CD8-positive, alpha-beta memory T cell (primary cell): ENCODE measurements around the gene KLHL22. TPM values are rescaled to one million over a fixed set of nuclear protein-coding genes. Genes with fewer than 3 reads are reported as not detected.
"Not testable (repeated sequence)": the region's sequence is repeated elsewhere in the genome, so short reads cannot be mapped to it uniquely, and the experiment has no call there.

Experiments used
- CTCF ChIA-PET: fragments of 350-600 bp; sonication (Branson Sonifier 250); formaldehyde crosslinking; loops from one replicate; lab custom pipeline; 2021; ENCODE audit warnings: antibody characterized with exemption; lab: Charles Lee
- POLR2A ChIA-PET: fragments of 350-600 bp; sonication (Branson Sonifier 250); formaldehyde crosslinking; loops from one replicate; lab custom pipeline; 2021; ENCODE audit warnings: antibody characterized with exemption; lab: Charles Lee
- DNase-seq, 5 donors: peaks; one replicate each; pipeline versions ENCODE4 v3.0.0 to v3.0.0-alpha.2; 2020 to 2022; ENCODE audit warnings: mixed read lengths in 1 of 5
- H3K27ac ChIP-seq: one replicate; pipeline ENCODE4 v1.7.0; 2013; ENCODE audit warnings: low read depth, mild to moderate bottlenecking, low read length, moderate library complexity
- H3K27me3 ChIP-seq: 2 replicates; pipeline ENCODE4 v1.7.0; 2013; ENCODE audit warnings: low read length, mild to moderate bottlenecking; ENCODE audit not compliant: insufficient read depth, poor library complexity, severe bottlenecking
- H3K36me3 ChIP-seq: 2 replicates; pipeline ENCODE4 v1.7.0; 2013; ENCODE audit warnings: mild to moderate bottlenecking, low read length, moderate library complexity; ENCODE audit not compliant: insufficient read depth
- H3K4me1 ChIP-seq: 2 replicates; pipeline ENCODE4 v1.7.0; 2013; ENCODE audit warnings: mild to moderate bottlenecking, low read length, moderate library complexity; ENCODE audit not compliant: insufficient read depth
- H3K4me3 ChIP-seq: 2 replicates; pipeline ENCODE4 v1.7.0; 2013; ENCODE audit warnings: mild to moderate bottlenecking, low read length
- H3K9me3 ChIP-seq: 2 replicates; pipeline ENCODE4 v1.7.0; 2013; ENCODE audit warnings: mild to moderate bottlenecking, low read length
- H3K27ac Mint-ChIP-seq, 8 donors: one replicate each; pipeline ENCODE4 v1.8.0; 2020 to 2021; ENCODE audit warnings: mixed read lengths in 8 of 8, mild to moderate bottlenecking in 6 of 8, inconsistent platforms in 3 of 8, moderate library complexity in 3 of 8
- H3K27me3 Mint-ChIP-seq, 2 donors: one replicate each; pipeline ENCODE4 v1.8.0; 2020 to 2021; ENCODE audit warnings: mixed read lengths in 2 of 2, mild to moderate bottlenecking in 1 of 2, moderate library complexity in 1 of 2
- H3K36me3 Mint-ChIP-seq, 3 donors: one replicate each; pipeline ENCODE4 v1.8.0; 2020 to 2021; ENCODE audit warnings: mixed read lengths in 3 of 3, inconsistent platforms in 1 of 3, mild to moderate bottlenecking in 1 of 3
- H3K4me1 Mint-ChIP-seq, 3 donors: one replicate each; pipeline ENCODE4 v1.8.0; 2020 to 2021; ENCODE audit warnings: mixed read lengths in 3 of 3, inconsistent platforms in 1 of 3, mild to moderate bottlenecking in 1 of 3
- H3K4me3 Mint-ChIP-seq, 7 donors: one replicate each; pipeline ENCODE4 v1.8.0; 2020 to 2021; ENCODE audit warnings: mixed read lengths in 7 of 7, mild to moderate bottlenecking in 6 of 7, moderate library complexity in 4 of 7, inconsistent platforms in 2 of 7
- H3K9me3 Mint-ChIP-seq, 5 donors: one replicate each; pipeline ENCODE4 v1.8.0; 2020 to 2022; ENCODE audit warnings: mixed read lengths in 5 of 5, mild to moderate bottlenecking in 3 of 5, moderate library complexity in 2 of 5, inconsistent platforms in 1 of 5
- polyA plus RNA-seq: library from polyadenylated mRNA; unstranded; fragments of 300-500 nt; fragmentation: Illumina TruSeq; gene quantifications from one replicate; pipeline ENCODE4 v1.2.3, GENCODE V29; 2021
- total RNA-seq, 2 experiments: library from RNA; stranded (reverse); gene quantifications; one replicate each; pipeline ENCODE4 v1.2.3, GENCODE V29; 2021

KLHL22 gene
- total and polyA plus RNA-seq, 3 experiments from 2014 or later = 17.2 to 25.4 (median 17.6) TPM

- H3K36me3 ChIP-seq, H3K27me3 Mint-ChIP-seq, H3K9me3 ChIP-seq, DNase-seq, H3K27me3 ChIP-seq, H3K9me3 Mint-ChIP-seq: not testable (repeated sequence)
- peak overlapping the region; percentile 98 for H3K4me3 ChIP-seq
- ChIA-PET CTCF (interaction anchor here (1.1 to 4.3 kb wide), 12 partner anchors 11 to 233 kb away, joined by 3 to 16 read pairs (median 4); no protein-coding TSS in a partner anchor), POLR2A (interaction anchor here (0.6 to 2.9 kb wide), 9 partner anchors 12 to 60 kb away, joined by 3 to 23 read pairs (median 9); no protein-coding TSS in a partner anchor)
- H3K27ac ChIP-seq = peak overlapping the region; percentile 99
- Mint-ChIP-seq H3K36me3 (peaks cover 0 to 37% (median 12%) of the 10 kb centered on the region in 3 donors), H3K27ac (peak overlapping the region; percentile 73 to 99 (median 97)), H3K4me1 (peaks cover 48 to 59% (median 54%) of the 10 kb centered on the region in 3 donors), H3K4me3 (peak overlapping the region; percentile 94 to 100 (median 97))
- peaks cover 44% of the 10 kb centered on the region for H3K4me1 ChIP-seq
These were observed 12.6 kb upstream of the KLHL22 start for GRCh38 chr22:20508067-20508755.

DNA sequence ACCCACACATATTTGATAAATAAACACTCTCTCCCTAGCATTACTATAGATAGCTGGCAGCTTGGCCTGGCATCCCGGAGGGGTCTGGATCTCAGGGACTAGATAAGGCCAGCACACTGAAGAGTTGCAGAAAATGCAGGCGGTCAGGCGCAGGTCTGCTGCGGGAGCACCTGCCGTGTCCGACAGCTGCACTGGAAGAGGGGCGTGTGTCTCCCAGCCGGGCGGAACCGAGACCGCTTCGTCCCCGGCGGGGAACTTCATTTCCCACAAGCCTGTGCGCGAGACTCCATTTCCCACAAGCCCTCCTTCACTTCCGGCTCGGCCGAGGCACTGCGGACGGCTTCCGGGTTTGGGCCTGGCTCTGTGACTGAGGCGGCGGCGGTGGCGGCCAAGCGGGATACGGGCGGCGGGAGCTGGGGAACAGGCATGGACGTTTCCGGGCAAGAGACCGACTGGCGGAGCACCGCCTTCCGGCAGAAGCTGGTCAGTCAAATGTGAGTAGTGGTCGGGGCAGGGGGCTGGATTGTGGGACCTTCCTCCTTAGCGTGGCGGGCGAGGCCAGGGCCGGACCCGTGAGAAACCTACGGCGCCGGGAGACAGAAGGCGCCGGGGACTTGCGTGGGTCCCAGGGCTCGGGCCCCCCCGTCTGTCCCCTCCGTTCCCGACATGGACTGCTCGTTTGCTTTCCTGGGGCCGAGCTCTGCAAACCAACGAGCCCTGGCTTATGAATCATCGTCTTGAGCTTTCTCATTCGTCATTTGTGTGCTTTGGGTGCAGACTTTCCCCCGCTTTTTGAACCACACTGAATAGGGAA is 11.9 kb upstream of the KLHL22 start, which contains the start of gene MED15:
TSS of gene MED15 (plus strand) at position 358 of the 814 bp plus-strand sequence. CDS start at position 427, 69 bp downstream.
- Histone ChIP-seq H3K36me3 (peaks cover 5% of the 10 kb centered on the region), H3K27me3 (no peaks in the 10 kb centered on the region), H3K4me3 (peak within 1 kb of the TSS; percentile 98), H3K9me3 (no peaks in the 10 kb centered on the region), H3K27ac (peak within 1 kb of the TSS; percentile 99), H3K4me1 (peaks cover 44% of the 10 kb centered on the region)
- H3K9me3 Mint-ChIP-seq = no peaks in the 10 kb centered on the region
- peak within 1 kb of the TSS; percentile 94 to 100 (median 97) for H3K4me3 Mint-ChIP-seq
- POLR2A ChIA-PET = interaction anchor here (0.7 to 2.9 kb wide), 8 partner anchors 16 to 60 kb away, joined by 3 to 23 read pairs (median 10); no protein-coding TSS in a partner anchor
- peaks cover 0 to 37% (median 12%) of the 10 kb centered on the region in 3 donors for H3K36me3 Mint-ChIP-seq
- DNase-seq = peak; percentile 81 to 92 (median 82)
- peaks cover 48 to 56% (median 52%) of the 10 kb centered on the region in 3 donors for H3K4me1 Mint-ChIP-seq
- CTCF ChIA-PET = interaction anchor here (1.2 to 4.3 kb wide), 10 partner anchors 11 to 63 kb away, joined by 3 to 16 read pairs (median 6); no protein-coding TSS in a partner anchor
- H3K27me3 Mint-ChIP-seq = peaks cover 0 to 1% of the 10 kb centered on the region in 2 donors
- H3K27ac Mint-ChIP-seq = peak within 1 kb of the TSS; percentile 73 to 99 (median 97)

DNA sequence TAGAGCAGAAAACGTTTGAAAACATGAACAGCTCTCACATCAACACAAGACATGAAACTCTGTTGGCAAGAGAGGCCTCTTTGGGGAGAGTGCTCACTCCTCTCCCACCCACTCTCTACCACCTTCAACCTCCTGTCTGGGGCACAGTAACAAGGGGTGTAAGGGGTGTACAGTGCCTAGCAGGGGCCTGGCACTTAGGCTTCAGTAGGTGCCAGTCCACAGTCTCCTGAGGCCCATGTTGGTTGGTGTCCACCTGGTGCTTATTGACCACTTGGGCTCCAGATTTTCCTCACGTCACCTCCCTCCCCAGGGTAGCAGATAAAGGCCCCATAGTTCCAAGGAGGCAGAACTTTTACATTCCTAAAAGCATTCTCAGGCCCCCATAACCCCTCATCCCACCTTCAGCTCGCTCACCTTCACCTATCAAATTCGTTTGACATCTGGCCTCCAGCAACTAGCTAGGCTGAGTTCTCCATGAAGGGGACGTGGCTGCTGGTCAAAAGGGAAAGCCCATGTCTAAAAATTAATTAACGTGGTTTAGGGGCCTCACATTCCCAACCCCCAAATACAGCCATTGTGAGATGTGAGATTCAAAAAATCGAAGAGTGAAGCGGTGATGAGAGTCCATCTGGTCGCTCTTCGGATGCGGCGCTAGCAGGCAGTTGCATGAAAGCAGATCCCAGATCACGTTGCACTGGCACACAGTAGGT is 11.1 kb upstream of the KLHL22 start:
- Mint-ChIP-seq H3K9me3 (no peaks in the 10 kb centered on the region), H3K27ac (peak overlapping the region; percentile 73 to 99 (median 97)), H3K36me3 (peaks cover 0 to 32% (median 12%) of the 10 kb centered on the region in 3 donors), H3K4me1 (peaks cover 42 to 48% (median 45%) of the 10 kb centered on the region in 3 donors), H3K4me3 (peak overlapping the region; percentile 94 to 100 (median 97)), H3K27me3 (peaks cover 0 to 1% of the 10 kb centered on the region in 2 donors)
- Histone ChIP-seq H3K27ac (peak overlapping the region; percentile 99), H3K4me3 (peak overlapping the region; percentile 98), H3K36me3 (peaks cover 5% of the 10 kb centered on the region), H3K27me3 (no peaks in the 10 kb centered on the region), H3K9me3 (no peaks in the 10 kb centered on the region), H3K4me1 (peaks cover 37% of the 10 kb centered on the region)
- POLR2A ChIA-PET = interaction anchor here (1.2 to 2.9 kb wide), 5 partner anchors 41 to 61 kb away, joined by 8 to 23 read pairs (median 10); no protein-coding TSS in a partner anchor
- DNase-seq = no peak
- CTCF ChIA-PET = interaction anchor here (1.2 to 4.3 kb wide), 7 partner anchors 10 to 64 kb away, joined by 3 to 16 read pairs (median 6); no protein-coding TSS in a partner anchor

DNA sequence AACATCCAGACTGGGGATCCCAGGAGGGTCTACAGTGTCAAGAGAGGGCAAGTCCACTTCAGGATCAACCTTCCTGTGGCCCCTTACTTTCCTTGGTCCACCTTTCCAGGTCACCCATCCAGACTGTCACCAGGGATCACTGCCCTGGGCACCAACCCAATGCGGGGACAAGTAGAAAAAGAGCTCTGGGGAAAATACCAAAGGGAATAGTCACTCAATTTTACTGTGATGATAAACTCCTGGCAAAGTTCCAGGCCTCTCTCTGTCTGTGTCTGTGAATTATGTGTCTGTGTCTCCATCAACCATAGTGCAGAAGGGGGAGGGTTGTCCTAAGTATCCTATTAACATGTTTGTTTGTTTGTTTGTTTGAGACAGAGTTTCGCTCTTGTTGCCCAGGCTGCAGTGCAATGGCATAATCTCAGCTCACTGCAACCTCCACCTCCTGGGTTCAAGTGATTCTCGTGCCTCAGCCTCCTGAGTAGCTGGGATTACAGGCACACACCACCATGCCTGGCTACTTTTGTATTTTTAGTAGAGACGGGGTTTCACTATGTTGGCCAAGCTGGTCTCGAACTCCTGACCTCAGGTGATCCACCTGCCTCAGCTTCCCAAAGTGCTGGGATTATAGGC is 8.8 kb upstream of the KLHL22 start:
- Mint-ChIP-seq H3K4me1 (peaks cover 22 to 25% (median 22%) of the 10 kb centered on the region in 3 donors), H3K36me3 (peaks cover 0 to 31% (median 8%) of the 10 kb centered on the region in 3 donors), H3K27ac (peak overlapping the region in 2 of 8 donors; percentile 6 to 60)
- not testable (repeated sequence) for H3K9me3 Mint-ChIP-seq, H3K4me3 Mint-ChIP-seq, H3K27me3 ChIP-seq, H3K27ac ChIP-seq, H3K27me3 Mint-ChIP-seq, DNase-seq, H3K4me3 ChIP-seq, H3K9me3 ChIP-seq, H3K36me3 ChIP-seq
- POLR2A ChIA-PET = interaction anchor here (0.7 kb wide), 1 partner anchor 100 kb away, joined by 5 read pairs; no protein-coding TSS in a partner anchor
- peaks cover 15% of the 10 kb centered on the region for H3K4me1 ChIP-seq
- CTCF ChIA-PET = interaction anchor here (1.8 kb wide), 1 partner anchor 40 kb away, joined by 3 read pairs; no protein-coding TSS in a partner anchor

DNA sequence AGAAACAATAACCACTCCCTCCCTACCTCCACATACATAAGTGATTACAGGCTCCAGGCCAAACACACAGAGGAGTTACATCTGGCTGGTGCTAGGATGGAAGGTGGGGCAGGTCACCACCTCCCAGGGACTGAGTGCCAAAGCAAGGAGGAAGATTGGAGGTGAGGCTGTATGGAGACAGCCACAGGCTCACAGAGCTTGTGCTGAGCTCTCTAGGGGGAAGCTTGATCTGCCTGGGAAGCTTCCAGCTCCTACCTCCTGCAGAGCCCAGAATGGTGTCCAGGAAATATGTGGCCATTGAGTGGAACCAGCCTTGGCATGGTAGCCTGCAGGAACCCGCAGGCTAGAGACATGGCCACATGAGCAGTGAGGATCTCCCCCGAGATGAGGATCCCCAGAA is 8.2 kb upstream of the KLHL22 start:
- H3K4me3 ChIP-seq = no peak overlapping the region
- no peak overlapping the region for H3K4me3 Mint-ChIP-seq
- no peaks in the 10 kb centered on the region for H3K27me3 ChIP-seq
- no peak overlapping the region for H3K27ac ChIP-seq
- ChIA-PET CTCF (interaction anchor here (1.8 kb wide), 1 partner anchor 39 kb away, joined by 3 read pairs; no protein-coding TSS in a partner anchor), POLR2A (no interaction called here)
- H3K4me1 Mint-ChIP-seq = peaks cover 16 to 21% (median 16%) of the 10 kb centered on the region in 3 donors
- H3K27me3 Mint-ChIP-seq = peaks cover 0 to 1% of the 10 kb centered on the region in 2 donors
- H3K9me3 ChIP-seq = no peaks in the 10 kb centered on the region
- DNase-seq = no peak
- peaks cover 5% of the 10 kb centered on the region for H3K36me3 ChIP-seq
- H3K9me3 Mint-ChIP-seq = no peaks in the 10 kb centered on the region
- peaks cover 0 to 29% (median 4%) of the 10 kb centered on the region in 3 donors for H3K36me3 Mint-ChIP-seq
- peak overlapping the region in 1 of 8 donors; percentile 6 for H3K27ac Mint-ChIP-seq
- H3K4me1 ChIP-seq = peaks cover 9% of the 10 kb centered on the region

DNA sequence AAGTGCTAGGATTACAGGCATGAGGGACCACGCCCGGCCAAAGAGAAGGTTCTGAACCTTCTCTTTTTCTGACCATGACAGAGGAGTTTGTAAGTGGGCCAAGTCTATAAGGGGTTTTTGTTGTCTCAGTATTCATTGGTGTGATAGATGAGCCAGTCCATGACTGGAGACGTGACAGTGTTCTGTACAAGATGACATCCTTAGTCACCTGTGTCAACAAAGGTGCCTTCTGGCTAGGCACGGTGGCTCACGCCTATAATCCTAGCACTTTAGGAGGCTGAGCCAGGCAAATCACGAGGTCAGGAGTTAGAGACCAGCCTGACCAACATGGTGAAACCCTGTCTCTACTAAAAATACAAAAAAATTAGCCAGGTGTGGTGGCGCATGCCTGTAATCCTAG is 4.2 kb upstream of the KLHL22 start:
- H3K36me3 Mint-ChIP-seq = peaks cover 0 to 19% (median 4%) of the 10 kb centered on the region in 3 donors
- H3K27me3 Mint-ChIP-seq = peaks cover 0 to 1% of the 10 kb centered on the region in 2 donors

More for the DNA sequence above, 4.2 kb upstream of the KLHL22 start:
- Mint-ChIP-seq H3K4me1 (peaks cover 5 to 19% (median 7%) of the 10 kb centered on the region in 3 donors), H3K9me3 (no peaks in the 10 kb centered on the region), H3K27ac (peak overlapping the region in 1 of 8 donors; percentile 8), H3K4me3 (no peak overlapping the region)
- H3K36me3 ChIP-seq = no peaks in the 10 kb centered on the region
- no peak for DNase-seq
- H3K27me3 ChIP-seq = no peaks in the 10 kb centered on the region
- ChIA-PET POLR2A (interaction anchor here (0.6 to 0.7 kb wide), 2 partner anchors 42 to 1853 kb away, joined by 3 read pairs; no protein-coding TSS in a partner anchor), CTCF (interaction anchor here (0.8 to 2.1 kb wide), 5 partner anchors 43 to 82 kb away, joined by 3 to 7 read pairs (median 5); no protein-coding TSS in a partner anchor)
- H3K4me3 ChIP-seq = no peak overlapping the region
- no peaks in the 10 kb centered on the region for H3K9me3 ChIP-seq
- H3K27ac ChIP-seq = no peak overlapping the region
- peaks cover 5% of the 10 kb centered on the region for H3K4me1 ChIP-seq
